ENCODE data around the gene PSAPL1. TPM values are rescaled to one million over a fixed set of nuclear protein-coding genes. Genes with fewer than 3 reads are reported as not detected.

PSAPL1 gene
- total and polyA plus RNA-seq, 9 of the 15 experiments (the other 6 are each of a cell fraction or from before 2014, with no cell fraction given), result not detected

DNA sequence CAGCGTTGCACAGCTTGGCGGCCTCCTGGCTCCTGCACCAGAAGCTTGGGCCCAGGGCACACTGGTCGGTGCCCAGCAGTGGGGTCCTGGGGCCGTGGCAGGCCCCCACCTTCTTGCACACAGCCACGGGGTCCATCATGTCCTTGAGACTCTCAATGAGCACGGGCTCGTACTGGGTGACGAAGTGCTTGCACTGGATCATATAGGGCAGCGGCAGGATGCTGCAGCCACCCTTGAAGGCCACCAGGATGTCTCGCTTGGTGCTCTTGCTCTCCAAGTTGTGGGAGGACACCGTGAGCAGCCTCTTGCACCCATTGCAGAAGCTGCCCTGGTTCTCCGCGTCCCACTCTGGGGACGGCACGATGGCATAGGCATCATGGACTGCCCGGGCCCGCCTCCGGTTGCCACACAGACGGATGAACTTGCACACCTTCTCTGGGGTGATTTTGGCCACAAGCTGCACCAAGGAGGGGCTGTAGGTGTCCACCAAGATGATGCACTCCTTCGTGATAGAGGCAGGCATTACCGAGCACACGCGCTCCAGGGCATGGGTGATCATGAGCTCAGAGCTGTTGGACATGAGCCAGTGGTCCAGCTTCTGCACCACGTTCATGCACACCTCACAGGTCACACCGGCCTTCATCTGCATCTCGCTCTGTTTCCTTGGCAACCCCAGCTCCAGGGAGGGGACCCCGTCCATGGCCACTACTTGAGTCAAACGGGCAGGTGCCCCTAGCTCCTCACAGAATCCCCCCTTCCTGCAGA, 1.2 kb downstream of the PSAPL1 start:
- no peak for DNase-seq (ENCODE audit: extremely low read depth in 1 of 4, low spot score in 3 of 4)
- WGBS (ENCODE audit: insufficient coverage, low coverage, missing lambda C conversion rate), result 0% methylated on average over 24 of the region's 28 CpGs
- peaks cover 0 to 7% of the 10 kb centered on the region in 2 experiments; a peak in 2 of 5 replicates for H3K4me1 ChIP-seq (replicated peaks in 1 of 2; ENCODE audit: control insufficient read depth in 2 of 2, insufficient read depth in 2 of 2, low read length in 2 of 2)
- H4K20me1 ChIP-seq (replicated peaks; ENCODE audit: control insufficient read depth, insufficient read depth, low read length), result peaks cover 11% of the 10 kb centered on the region
- no peaks in the 10 kb centered on the region for H3K79me2 ChIP-seq (ENCODE audit: control insufficient read depth, insufficient read depth, low read length)
- peaks cover 0 to 54% of the 10 kb centered on the region in 2 experiments; a peak in 3 of 5 replicates for H3K27me3 ChIP-seq (ENCODE audit: control insufficient read depth in 2 of 2, insufficient read depth in 2 of 2, low read length in 2 of 2)
- ChIA-PET CTCF (ENCODE audit: low intra/inter-chr PET ratio) (no interaction called here), POLR2A (interaction anchor here (0.6 to 0.7 kb wide), 2 partner anchors 250 to 315 kb away, joined by 3 read pairs; no protein-coding TSS in a partner anchor)
- H3K9me3 ChIP-seq (replicated peaks; ENCODE audit: control insufficient read depth, insufficient read depth, low read depth, low read length), result no peaks in the 10 kb centered on the region
- H3K9me1 ChIP-seq (ENCODE audit: control insufficient read depth, insufficient read depth, low read length), result no peaks in the 10 kb centered on the region
- BruUV-seq (replicated peaks), result no TSS peak
- H3K27ac ChIP-seq (ENCODE audit: extremely low read depth, low read depth, low read length), result no peak overlapping the region
- no peak overlapping the region for H3K4me2 ChIP-seq (ENCODE audit: insufficient read depth, low read length)
- H2AFZ ChIP-seq (ENCODE audit: low read depth, low read length), result no peak overlapping the region
- H3K9ac ChIP-seq (ENCODE audit: insufficient read depth in 1 of 2, low read depth in 2 of 2, low read length in 2 of 2), result no peak overlapping the region
- ATAC-seq, result no peak
- FAIRE-seq, result no peak
- intact Hi-C loops (cut with micrococcal nuclease) (no loop called here), in situ Hi-C loops (cut with MboI) (no loop called here)
- no peaks in the 10 kb centered on the region for H3K36me3 ChIP-seq (ENCODE audit: control insufficient read depth, insufficient read depth, low read length)
- no peak overlapping the region for H3K4me3 ChIP-seq
- TF ChIP-seq SMAD2 (IDR thresholded peaks at IDR 0.05; ENCODE audit: low read depth, low read length), result no peak
- TF ChIP-seq, protein P1, sequence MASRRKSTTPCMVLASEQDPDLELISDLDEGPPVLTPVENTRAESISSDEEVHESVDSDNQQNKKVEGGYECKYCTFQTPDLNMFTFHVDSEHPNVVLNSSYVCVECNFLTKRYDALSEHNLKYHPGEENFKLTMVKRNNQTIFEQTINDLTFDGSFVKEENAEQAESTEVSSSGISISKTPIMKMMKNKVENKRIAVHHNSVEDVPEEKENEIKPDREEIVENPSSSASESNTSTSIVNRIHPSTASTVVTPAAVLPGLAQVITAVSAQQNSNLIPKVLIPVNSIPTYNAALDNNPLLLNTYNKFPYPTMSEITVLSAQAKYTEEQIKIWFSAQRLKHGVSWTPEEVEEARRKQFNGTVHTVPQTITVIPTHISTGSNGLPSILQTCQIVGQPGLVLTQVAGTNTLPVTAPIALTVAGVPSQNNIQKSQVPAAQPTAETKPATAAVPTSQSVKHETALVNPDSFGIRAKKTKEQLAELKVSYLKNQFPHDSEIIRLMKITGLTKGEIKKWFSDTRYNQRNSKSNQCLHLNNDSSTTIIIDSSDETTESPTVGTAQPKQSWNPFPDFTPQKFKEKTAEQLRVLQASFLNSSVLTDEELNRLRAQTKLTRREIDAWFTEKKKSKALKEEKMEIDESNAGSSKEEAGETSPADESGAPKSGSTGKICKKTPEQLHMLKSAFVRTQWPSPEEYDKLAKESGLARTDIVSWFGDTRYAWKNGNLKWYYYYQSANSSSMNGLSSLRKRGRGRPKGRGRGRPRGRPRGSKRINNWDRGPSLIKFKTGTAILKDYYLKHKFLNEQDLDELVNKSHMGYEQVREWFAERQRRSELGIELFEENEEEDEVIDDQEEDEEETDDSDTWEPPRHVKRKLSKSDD (conservative IDR thresholded peaks at IDR 0.05; ENCODE audit: low read length), result no peak
- no peak for TF ChIP-seq STAT5B (CRISPR knock-in tag; IDR thresholded peaks at IDR 0.05)
- no peak for TF ChIP-seq ZNF449 (CRISPR knock-in tag; IDR thresholded peaks at IDR 0.05)
- no peak for TF ChIP-seq ZNF75A (CRISPR knock-in tag; IDR thresholded peaks at IDR 0.05)
- TF ChIP-seq ZKSCAN1 (IDR thresholded peaks at IDR 0.05; ENCODE audit: low read depth, low read length), result no peak
- TF ChIP-seq NFYB (IDR thresholded peaks at IDR 0.05; ENCODE audit: extremely low read depth, insufficient read length), result no peak
- TF ChIP-seq IFI16 (CRISPR knock-in tag; IDR thresholded peaks at IDR 0.05), result no peak
- TF ChIP-seq NRF1 (conservative IDR thresholded peaks at IDR 0.05 in 1 of 2, IDR thresholded peaks at IDR 0.05 in 1 of 2), result no peak
- TF ChIP-seq CBX5 (IDR thresholded peaks at IDR 0.05; ENCODE audit: borderline replicate concordance, low read depth), result no peak
- no peak for TF ChIP-seq U2AF1 (optimal IDR thresholded peaks at IDR 0.05; ENCODE audit: low read depth, low read length)
- no peak for TF ChIP-seq RFX5 (IDR thresholded peaks at IDR 0.05; ENCODE audit: low read depth, low read length)
- TF ChIP-seq, protein P2, sequence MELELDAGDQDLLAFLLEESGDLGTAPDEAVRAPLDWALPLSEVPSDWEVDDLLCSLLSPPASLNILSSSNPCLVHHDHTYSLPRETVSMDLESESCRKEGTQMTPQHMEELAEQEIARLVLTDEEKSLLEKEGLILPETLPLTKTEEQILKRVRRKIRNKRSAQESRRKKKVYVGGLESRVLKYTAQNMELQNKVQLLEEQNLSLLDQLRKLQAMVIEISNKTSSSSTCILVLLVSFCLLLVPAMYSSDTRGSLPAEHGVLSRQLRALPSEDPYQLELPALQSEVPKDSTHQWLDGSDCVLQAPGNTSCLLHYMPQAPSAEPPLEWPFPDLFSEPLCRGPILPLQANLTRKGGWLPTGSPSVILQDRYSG (tag; conservative IDR thresholded peaks at IDR 0.05; ENCODE audit: low read depth), result no peak
- TF ChIP-seq FOXK2 (conservative IDR thresholded peaks at IDR 0.05 in 1 of 2, IDR thresholded peaks at IDR 0.05 in 1 of 2; ENCODE audit: low read depth in 2 of 2), result no peak
- no peak for TF ChIP-seq GATA2 (CRISPR knock-in tag; IDR thresholded peaks at IDR 0.05)
- TF ChIP-seq ZNF384 (IDR thresholded peaks at IDR 0.05; ENCODE audit: low read depth, low read length), result no peak
- no peak for TF ChIP-seq ZNF707 (CRISPR knock-in tag; conservative IDR thresholded peaks at IDR 0.05)
- no peak for TF ChIP-seq MEF2A (IDR thresholded peaks at IDR 0.05; ENCODE audit: control insufficient read depth, low read depth, low read length)
- no peak for TF ChIP-seq MECOM (CRISPR knock-in tag; IDR thresholded peaks at IDR 0.05)
